ENCODE results near the gene SKP2. TPM values are rescaled to one million over a fixed set of nuclear protein-coding genes. Genes with fewer than 3 reads are reported as not detected.

Gene SKP2
- 23.2 and 46.0 TPM in 2 replicates for total RNA-seq

DNA sequence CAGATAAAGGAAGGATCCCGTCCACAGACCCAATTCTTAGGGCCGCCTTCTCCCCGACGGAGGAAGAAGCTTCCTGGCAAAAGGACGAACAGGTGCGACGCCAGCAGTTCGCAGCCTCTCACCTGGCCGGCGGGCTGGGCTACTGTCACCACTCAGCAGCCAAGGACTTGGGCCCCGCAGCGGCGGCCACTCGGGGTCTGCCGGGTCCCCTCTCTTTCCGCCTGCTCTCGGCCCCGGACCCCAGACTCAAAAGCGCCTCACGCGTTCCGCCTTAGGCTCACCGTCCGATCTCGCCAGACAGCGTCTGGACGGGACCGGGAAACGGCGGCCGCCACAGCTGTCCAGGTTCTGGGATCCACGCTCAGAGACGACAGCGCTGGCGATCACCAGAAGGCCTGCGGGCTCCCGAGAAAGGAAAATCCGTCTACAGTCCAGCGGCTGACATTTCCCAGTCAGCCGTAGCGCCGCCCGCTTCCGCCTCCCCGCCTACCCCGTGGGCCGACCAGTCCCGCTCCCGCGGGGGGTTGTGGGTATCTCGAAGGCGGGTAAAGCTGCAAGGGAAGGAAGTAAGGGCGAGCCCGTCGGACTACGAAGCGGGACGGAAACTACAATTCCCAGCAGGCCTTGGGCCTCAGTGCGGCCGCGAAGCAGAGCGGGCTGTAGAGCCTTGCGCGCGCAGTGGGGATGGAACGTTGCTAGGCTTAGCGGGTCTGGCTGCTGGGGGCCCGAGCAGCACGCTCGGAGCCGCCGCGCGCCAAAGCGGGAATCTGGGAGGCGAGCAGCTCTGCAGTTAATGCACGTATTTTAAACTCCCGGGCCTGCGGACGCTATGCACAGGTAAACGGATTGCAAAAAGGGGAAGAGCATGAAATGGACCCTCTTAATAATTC is at the start of gene SKP2, which contains the start of gene LMBRD2:
Gene SKP2, plus strand, starts transcription at position 678 of the 890 bp plus-strand sequence. Its CDS starts 152 bp downstream, at position 830.
Gene LMBRD2, minus strand, starts transcription at position 454 of the 890 bp plus-strand sequence. CDS start 8,538 bp downstream, outside the sequence.

Small RNAs within 50 kb of the gene (small RNA-seq; reads per million reads assigned to genes)
- gene MIR580 (1.7 reads per million, percentile 76 among the genes with 10 or more reads in this experiment), gene RNU6-1305P (not detected)

Other genes starting within 250 kb of the SKP2 start
- gene CAPSL, start 213.5 kb upstream of the SKP2 start, total RNA-seq, result not detected in 2 replicates
- gene UGT3A1, start 160.7 kb upstream of the SKP2 start, total RNA-seq, result not detected in 2 replicates
- not detected in 2 replicates for gene UGT3A2, start 85.2 kb upstream of the SKP2 start, total RNA-seq
- 5.9 and 6.6 TPM in 2 replicates for gene LMBRD2, start 224 bp upstream of the SKP2 start, total RNA-seq
- 12.1 and 12.4 TPM in 2 replicates for gene NADK2, start 89.8 kb downstream of the SKP2 start, total RNA-seq
- gene RANBP3L, start 149.8 kb downstream of the SKP2 start, total RNA-seq, result not detected in 2 replicates